ENCODE results near the gene HYAL2. TPM values are rescaled to one million over a fixed set of nuclear protein-coding genes. Genes with fewer than 3 reads are reported as not detected.

The HYAL2 gene
- total RNA-seq, 6 experiments from 2014 or later, result 13.0 to 41.6 (median 21.2) TPM

DNA sequence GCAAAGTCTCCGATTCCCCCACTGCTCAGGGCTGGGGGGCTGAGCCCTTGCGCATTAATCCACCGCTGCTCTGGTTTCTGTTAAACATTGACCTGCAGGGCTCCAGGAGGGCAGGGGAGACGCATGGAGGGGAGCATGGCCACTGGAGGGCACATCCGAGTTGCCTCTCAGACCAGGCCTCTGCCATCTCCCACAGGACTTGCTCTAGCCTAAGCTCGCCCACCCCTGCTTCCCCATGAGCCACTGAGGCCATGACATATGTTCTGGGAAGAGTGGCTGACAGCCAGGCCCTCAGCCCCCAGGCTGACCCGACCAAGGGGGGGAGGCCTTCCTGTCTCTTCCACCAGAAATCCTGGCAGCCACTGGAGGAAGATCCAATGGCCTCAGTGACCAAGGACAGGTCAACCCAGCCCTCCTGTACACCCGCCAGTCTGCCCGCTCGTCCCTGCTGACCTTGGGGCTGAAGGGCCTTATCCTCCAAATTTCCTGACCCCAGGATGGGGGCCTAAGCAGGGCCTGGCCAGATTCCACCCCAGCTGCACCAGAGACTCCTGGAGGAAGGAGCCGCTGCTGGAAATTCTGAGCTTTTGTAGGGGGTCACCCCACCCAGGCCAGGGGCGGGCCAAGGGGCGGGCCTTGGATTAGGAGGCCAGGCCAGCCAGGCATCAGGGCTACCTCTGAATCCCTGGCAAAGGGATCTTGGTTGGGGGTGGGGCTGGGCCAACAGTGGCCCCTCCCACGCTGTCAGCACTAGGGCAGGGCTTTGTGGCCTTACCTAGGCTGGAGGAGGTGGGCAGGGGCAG, 19.3 kb downstream of the HYAL2 start, which contains the start of gene HYAL1:
Gene HYAL1, minus strand, starts transcription at position 562 of the 803 bp plus-strand sequence. CDS start 618 bp downstream, outside the sequence.
- H3K9me3 ChIP-seq, result no peaks in the 10 kb centered on the region
- peak within 1 kb of the TSS; percentile 58 to 77 (median 59) for H3K4me3 ChIP-seq
- ATAC-seq (peak; percentile 55 to 73 (median 64)), DNase-seq (peak; percentile 93 to 96 (median 96))
- H3K27me3 ChIP-seq, result no peaks in the 10 kb centered on the region
- peak within 1 kb of the TSS; percentile 86 to 96 (median 88) for H3K27ac ChIP-seq
- 9% methylated on average over 5 of the region's 14 CpGs for WGBS (ENCODE audit: insufficient coverage, low coverage, low lambda C conversion rate, missing lambda C conversion rate)
- intact Hi-C loops (cut with DNase I), result no loop called here
- peaks cover 0 to 26% (median 14%) of the 10 kb centered on the region in 4 donors for H3K4me1 ChIP-seq
- no peaks in the 10 kb centered on the region for H3K36me3 ChIP-seq
- TF ChIP-seq, protein P1, sequence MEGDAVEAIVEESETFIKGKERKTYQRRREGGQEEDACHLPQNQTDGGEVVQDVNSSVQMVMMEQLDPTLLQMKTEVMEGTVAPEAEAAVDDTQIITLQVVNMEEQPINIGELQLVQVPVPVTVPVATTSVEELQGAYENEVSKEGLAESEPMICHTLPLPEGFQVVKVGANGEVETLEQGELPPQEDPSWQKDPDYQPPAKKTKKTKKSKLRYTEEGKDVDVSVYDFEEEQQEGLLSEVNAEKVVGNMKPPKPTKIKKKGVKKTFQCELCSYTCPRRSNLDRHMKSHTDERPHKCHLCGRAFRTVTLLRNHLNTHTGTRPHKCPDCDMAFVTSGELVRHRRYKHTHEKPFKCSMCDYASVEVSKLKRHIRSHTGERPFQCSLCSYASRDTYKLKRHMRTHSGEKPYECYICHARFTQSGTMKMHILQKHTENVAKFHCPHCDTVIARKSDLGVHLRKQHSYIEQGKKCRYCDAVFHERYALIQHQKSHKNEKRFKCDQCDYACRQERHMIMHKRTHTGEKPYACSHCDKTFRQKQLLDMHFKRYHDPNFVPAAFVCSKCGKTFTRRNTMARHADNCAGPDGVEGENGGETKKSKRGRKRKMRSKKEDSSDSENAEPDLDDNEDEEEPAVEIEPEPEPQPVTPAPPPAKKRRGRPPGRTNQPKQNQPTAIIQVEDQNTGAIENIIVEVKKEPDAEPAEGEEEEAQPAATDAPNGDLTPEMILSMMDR (IDR thresholded peaks at IDR 0.05), result peak; percentile 28 to 42 (median 34)
- peak; percentile 75 for TF ChIP-seq POLR2A (IDR thresholded peaks at IDR 0.05)

DNA sequence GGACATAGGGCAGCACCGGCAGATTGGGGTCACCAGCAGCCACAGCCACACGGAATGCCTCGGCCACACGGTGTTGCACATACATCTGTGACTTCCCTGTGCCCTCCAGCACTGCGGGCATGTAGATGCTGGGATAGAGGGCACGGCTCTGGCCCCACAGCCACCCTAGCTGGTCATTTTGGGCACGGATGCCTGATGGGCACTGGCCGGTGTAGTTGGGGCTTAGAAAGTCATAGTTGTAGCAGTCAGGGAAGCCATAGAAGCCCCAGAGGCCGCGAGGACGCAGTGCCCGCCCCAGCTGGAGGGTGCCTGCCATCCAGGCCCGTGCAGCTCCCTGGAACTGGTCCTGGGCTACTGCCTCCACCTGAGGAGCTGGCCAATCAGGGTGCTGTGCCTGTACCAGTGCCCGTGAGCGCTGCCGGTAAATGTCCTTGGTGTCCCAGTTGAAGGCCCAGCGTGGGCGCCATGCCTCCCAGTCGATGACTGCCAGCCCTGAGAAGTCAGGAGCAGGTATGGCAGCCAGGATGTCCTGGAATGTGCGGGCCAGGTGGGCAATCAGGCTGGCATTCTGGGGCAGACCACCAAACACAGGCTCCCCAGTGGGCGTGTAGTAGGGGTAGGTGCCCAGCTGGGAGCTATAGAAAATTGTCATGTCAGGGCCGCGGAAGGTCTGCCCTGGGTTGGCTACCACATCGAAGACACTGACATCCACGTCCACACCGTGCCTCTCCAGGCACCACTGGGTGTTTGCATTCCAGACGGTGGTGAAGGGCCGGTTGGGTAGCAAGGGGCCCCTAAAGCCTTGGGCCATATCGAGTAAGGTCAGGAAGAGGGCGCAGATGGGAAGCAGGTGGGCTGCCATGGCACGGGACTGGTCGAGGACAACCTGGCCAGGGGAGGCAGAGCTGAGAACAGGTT, 20.2 kb downstream of the HYAL2 start:
- Histone ChIP-seq H3K36me3 (no peaks in the 10 kb centered on the region), H3K27me3 (no peaks in the 10 kb centered on the region), H3K4me3 (peak overlapping the region; percentile 58 to 77 (median 59)), H3K27ac (peak overlapping the region; percentile 86 to 96 (median 88)), H3K9me3 (no peaks in the 10 kb centered on the region), H3K4me1 (peaks cover 0 to 26% (median 14%) of the 10 kb centered on the region in 4 donors)
- peak; percentile 79 to 93 (median 92) for DNase-seq
- peak; percentile 4 to 35 (median 20) for ATAC-seq
- WGBS (ENCODE audit: insufficient coverage, low coverage, low lambda C conversion rate, missing lambda C conversion rate), result 13% methylated on average over 6 of the region's 32 CpGs
- TF ChIP-seq, protein P1 (IDR thresholded peaks at IDR 0.05), result no peak
- peak; percentile 79 for TF ChIP-seq POLR2A (IDR thresholded peaks at IDR 0.05)
- intact Hi-C loops (cut with DNase I), result no loop called here

DNA sequence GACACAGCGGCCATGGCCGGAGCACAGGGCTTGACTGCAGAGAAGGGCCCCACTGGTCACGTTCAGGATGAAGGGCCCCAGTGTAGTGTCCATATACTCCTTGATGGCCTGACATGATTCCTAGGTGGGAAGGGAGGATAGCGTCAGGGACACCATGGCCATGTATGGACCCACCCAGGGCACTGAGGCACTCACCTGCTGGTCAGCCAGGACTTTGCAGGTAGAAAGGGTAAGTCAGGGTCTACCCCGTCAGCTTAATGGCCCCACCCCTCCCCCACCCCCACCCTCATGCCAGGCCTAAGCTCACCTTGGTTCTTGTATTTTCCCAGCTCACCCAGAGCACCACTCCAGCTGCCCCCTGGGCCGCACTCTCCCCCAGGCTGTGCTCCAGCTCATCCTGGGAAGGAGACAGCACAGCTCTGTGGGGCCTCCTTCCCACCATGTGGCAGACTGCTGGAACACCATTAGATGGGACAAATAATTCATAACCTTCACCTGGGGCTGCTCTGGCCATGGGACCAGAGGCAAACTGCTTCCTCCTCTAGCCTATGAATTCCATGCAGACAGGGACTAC, 21.8 kb downstream of the HYAL2 start:
- peak overlapping the region in 2 of 3 donors; percentile 59 to 77 for H3K4me3 ChIP-seq
- TF ChIP-seq, protein P1 (IDR thresholded peaks at IDR 0.05), result no peak
- no peak for TF ChIP-seq POLR2A (IDR thresholded peaks at IDR 0.05)
- no peaks in the 10 kb centered on the region for H3K36me3 ChIP-seq
- peaks cover 0 to 26% (median 14%) of the 10 kb centered on the region in 4 donors for H3K4me1 ChIP-seq
- H3K27ac ChIP-seq, result peak overlapping the region; percentile 78 to 96 (median 86)
- ATAC-seq (no peak), DNase-seq (no peak)
- H3K27me3 ChIP-seq, result no peaks in the 10 kb centered on the region
- intact Hi-C loops (cut with DNase I), result no loop called here
- WGBS (ENCODE audit: insufficient coverage, low coverage, low lambda C conversion rate, missing lambda C conversion rate), result 33% methylated on average over 1 of the region's 6 CpGs
- no peaks in the 10 kb centered on the region for H3K9me3 ChIP-seq

Data from right lobe of liver (tissue), 6 donors.